ENCODE measurements around the gene CDH12.
"Not testable (repeated sequence)": the region's sequence is repeated elsewhere in the genome, so short reads cannot be mapped to it uniquely, and the experiment has no call there.

CDH12 gene

GRCh38 chr5:22554475-22554874 is 298.7 kb downstream of the CDH12 start:
- FAIRE-seq: no peak

GRCh38 chr5:22549876-22550671 is 303.1 kb downstream of the CDH12 start:
- no peak for FAIRE-seq

GRCh38 chr5:22542340-22542739 is 310.8 kb downstream of the CDH12 start:
- no peak for FAIRE-seq

GRCh38 chr5:22541037-22541436 is 312.1 kb downstream of the CDH12 start:
- no peak for FAIRE-seq

- no peak for FAIRE-seq
These were observed 313.4 kb downstream of the CDH12 start for GRCh38 chr5:22539762-22540161.

GRCh38 chr5:22531986-22532385 is 321.2 kb downstream of the CDH12 start:
- no peak for FAIRE-seq

- no peak for FAIRE-seq
These were observed 331.6 kb downstream of the CDH12 start for GRCh38 chr5:22521521-22521920.

GRCh38 chr5:22516497-22516896 is 336.6 kb downstream of the CDH12 start:
- FAIRE-seq: not testable (repeated sequence)

GRCh38 chr5:22514231-22514630 is 338.9 kb downstream of the CDH12 start:
- FAIRE-seq: no peak

GRCh38 chr5:22505891-22506290 is 347.3 kb downstream of the CDH12 start:
- FAIRE-seq: no peak

- no peak for FAIRE-seq
These were observed 348.7 kb downstream of the CDH12 start for GRCh38 chr5:22504411-22504810.

- FAIRE-seq: no peak
These were observed 352.6 kb downstream of the CDH12 start for GRCh38 chr5:22500556-22500955.

- FAIRE-seq: no peak
These were observed 356.5 kb downstream of the CDH12 start for GRCh38 chr5:22496666-22497065.

GRCh38 chr5:22495016-22495720 is 358.0 kb downstream of the CDH12 start:
- no peak for FAIRE-seq

- FAIRE-seq: no peak
These were observed 364.7 kb downstream of the CDH12 start for GRCh38 chr5:22488427-22488826.

GRCh38 chr5:22480305-22480704 is 372.8 kb downstream of the CDH12 start:
- FAIRE-seq: no peak

- FAIRE-seq: no peak
These were observed 379.3 kb downstream of the CDH12 start for GRCh38 chr5:22473886-22474285.

- no peak for FAIRE-seq
These were observed 382.0 kb downstream of the CDH12 start for GRCh38 chr5:22471154-22471553.

GRCh38 chr5:22470408-22470807 is 382.7 kb downstream of the CDH12 start:
- no peak for FAIRE-seq

- FAIRE-seq: no peak
These were observed 387.5 kb downstream of the CDH12 start for GRCh38 chr5:22465616-22466015.

- FAIRE-seq: no peak
These were observed 388.0 kb downstream of the CDH12 start for GRCh38 chr5:22465177-22465576.

- FAIRE-seq: no peak
These were observed 393.0 kb downstream of the CDH12 start for GRCh38 chr5:22460189-22460588.

GRCh38 chr5:22432905-22433304 is 420.2 kb downstream of the CDH12 start:
- no peak for FAIRE-seq

GRCh38 chr5:22431840-22432239 is 421.3 kb downstream of the CDH12 start:
- FAIRE-seq: no peak
